HepG2 (cell line): Measurements from ENCODE around the gene HDGFL2. TPM values are rescaled to one million over a fixed set of nuclear protein-coding genes. Genes with fewer than 3 reads are reported as not detected.

Source experiments
- BATF2 ChIP-seq: sonication (generic); formaldehyde crosslinking; IDR thresholded peaks from 2 replicates; pipeline ENCODE4 v1.8.0; 2022; ENCODE audit warnings: mild to moderate bottlenecking, missing genetic modification reagents, moderate library complexity
- FOXC1 ChIP-seq: sonication (generic); formaldehyde crosslinking; IDR thresholded peaks from 2 replicates; pipeline ENCODE4 v1.8.0; 2022; ENCODE audit warnings: mild to moderate bottlenecking, missing genetic modification reagents, borderline replicate concordance
- HMGA1 ChIP-seq: sonication (generic); formaldehyde crosslinking; conservative IDR thresholded peaks from 2 replicates; pipeline ENCODE4 v1.4.0; 2020; ENCODE audit warnings: missing genetic modification reagents
- MAFF ChIP-seq: IDR thresholded peaks from 2 replicates; pipeline ENCODE4 v1.6.1; 2011; ENCODE audit warnings: low read depth, low read length, improper control_type of control experiment
- SCMH1 ChIP-seq: sonication (generic); formaldehyde crosslinking; IDR thresholded peaks from 2 replicates; pipeline ENCODE4 v1.9.0; 2021; ENCODE audit warnings: missing genetic modification reagents, mild to moderate bottlenecking, borderline replicate concordance
- TRAFD1 ChIP-seq: sonication (generic); formaldehyde crosslinking; IDR thresholded peaks from 2 replicates; pipeline ENCODE4 v1.5.1; 2020; ENCODE audit warnings: missing genetic modification reagents, mild to moderate bottlenecking, borderline replicate concordance
- ZBTB25 ChIP-seq: IDR thresholded peaks from 2 replicates; pipeline ENCODE4 v1.6.1; 2018; ENCODE audit warnings: missing genetic modification reagents
- ZFP90 ChIP-seq: sonication (generic); formaldehyde crosslinking; IDR thresholded peaks from 2 replicates; pipeline ENCODE4 v1.8.0; 2022; ENCODE audit warnings: missing genetic modification reagents, mild to moderate bottlenecking, inconsistent platforms, borderline replicate concordance
- ZIK1 ChIP-seq: sonication (generic); formaldehyde crosslinking; IDR thresholded peaks from 2 replicates; pipeline ENCODE4 v1.5.0; 2020; ENCODE audit warnings: mild to moderate bottlenecking, low read depth, missing genetic modification reagents, borderline replicate concordance
- ZNF276 ChIP-seq: sonication (generic); formaldehyde crosslinking; IDR thresholded peaks from 2 replicates; pipeline ENCODE4 v1.4.0; 2020; ENCODE audit warnings: mild to moderate bottlenecking, low read depth, missing genetic modification reagents
- ZNF318 ChIP-seq: sonication (generic); formaldehyde crosslinking; IDR thresholded peaks from 2 replicates; pipeline ENCODE4 v1.4.0; 2020; ENCODE audit warnings: mild to moderate bottlenecking, missing genetic modification reagents
- ZNF691 ChIP-seq: sonication (generic); formaldehyde crosslinking; IDR thresholded peaks from 2 replicates; pipeline ENCODE4 v1.4.0; 2020; ENCODE audit warnings: missing genetic modification reagents, low read depth, mild to moderate bottlenecking, borderline replicate concordance
- polyA plus RNA-seq, 8 experiments: library from polyadenylated mRNA; depleted of rRNA in 3 of 8; stranded (reverse) in 7 of 8; unstranded in 1 of 8; fragments of >200 nt; fragmentation: Illumina TruSeq in 4 of 8; extraction: Trizol in 4 of 8; gene quantifications; 2 replicates each; pipeline versions ENCODE4 v1.2.1 to v1.2.3, GENCODE V29; 2011 to 2016; ENCODE audit warnings: low read depth in 4 of 8, missing spikeins in 1 of 8, mixed read lengths in 1 of 8; ENCODE audit not compliant: insufficient read depth in 1 of 8
- total RNA-seq, 5 experiments: library from RNA; depleted of rRNA; stranded (reverse); fragments of >200 nt; fragmentation: Illumina TruSeq; extraction: Trizol; gene quantifications; 2 replicates each; pipeline ENCODE4 v1.2.3, GENCODE V29; 2016; ENCODE audit warnings: low read depth in 1 of 5

HDGFL2 gene
- total and polyA plus RNA-seq, 2 of the 13 experiments (the other 11 are each of a cell fraction or from before 2014, with no cell fraction given), result 20.0 to 51.1 TPM

GRCh38 chr19:4531562-4532165, 59.6 kb downstream of the HDGFL2 start (continued):
- TF ChIP-seq ZBTB25, result 0 out of 2 replicates have a peak, but pooled peaks have one; percentile 73
- peak; percentile 45; the same call in 1 of the 2 replicates for TF ChIP-seq ZIK1 (CRISPR knock-in tag)
- no peak for TF ChIP-seq SCMH1 (CRISPR knock-in tag)
- no peak for TF ChIP-seq HMGA1
- TF ChIP-seq ZFP90, result peak; percentile 69; the same call in 1 of the 2 replicates
- TF ChIP-seq ZNF318 (CRISPR knock-in tag), result peak; percentile 64; the same call in 1 of the 2 replicates
- peak; percentile 65; the same call in 1 of the 2 replicates for TF ChIP-seq ZNF691 (CRISPR knock-in tag)
- TF ChIP-seq TRAFD1 (CRISPR knock-in tag), result 0 out of 2 replicates have a peak, but pooled peaks have one; percentile 43
- no peak for TF ChIP-seq MAFF
- TF ChIP-seq ZNF276, result 0 out of 2 replicates have a peak, but pooled peaks have one; percentile 34
- peak; percentile 70 for TF ChIP-seq FOXC1 (CRISPR knock-in tag)
- TF ChIP-seq BATF2, result no peak
